Activated CD4-positive, alpha-beta memory T cell treated with anti-CD3 and anti-CD28 coated beads, Interleukin-2, amount 10 ng/mL, durations not matched to agents 7 days and 5 days (primary cell): ENCODE results near the gene CHST11. TPM values are rescaled to one million over a fixed set of nuclear protein-coding genes. Genes with fewer than 3 reads are reported as not detected.
A peak's percentile ranks its signal among the peaks of the same experiment; 100 is the strongest.
"Not testable (repeated sequence)": the region's sequence is repeated elsewhere in the genome, so short reads cannot be mapped to it uniquely, and the experiment has no call there.

Experiments
- CTCF ChIA-PET: fragments of 350-600 bp; sonication (Branson Sonifier 250); formaldehyde crosslinking; loops from one replicate; lab custom pipeline; 2021; ENCODE audit warnings: antibody characterized with exemption, inconsistent platforms; lab: Charles Lee
- POLR2A ChIA-PET: fragments of 350-600 bp; sonication (Branson Sonifier 250); formaldehyde crosslinking; loops from one replicate; lab custom pipeline; 2021; ENCODE audit warnings: antibody characterized with exemption; lab: Charles Lee
- DNase-seq: peaks from one replicate; pipeline ENCODE4 v3.0.0-alpha.2; 2020
- H3K27ac Mint-ChIP-seq: one replicate; pipeline ENCODE4 v1.8.0; 2021; ENCODE audit warnings: mild to moderate bottlenecking, mixed read lengths
- H3K27me3 Mint-ChIP-seq: one replicate; pipeline ENCODE4 v1.8.0; 2021; ENCODE audit warnings: mixed read lengths
- H3K36me3 Mint-ChIP-seq: one replicate; pipeline ENCODE4 v1.8.0; 2021; ENCODE audit warnings: low read depth, mixed read lengths
- H3K4me1 Mint-ChIP-seq: one replicate; pipeline ENCODE4 v1.8.0; 2021; ENCODE audit warnings: mixed read lengths
- H3K4me3 Mint-ChIP-seq: one replicate; pipeline ENCODE4 v1.8.0; 2021; ENCODE audit warnings: mild to moderate bottlenecking, mixed read lengths
- H3K9me3 Mint-ChIP-seq: one replicate; pipeline ENCODE4 v1.8.0; 2021; ENCODE audit warnings: mixed read lengths
- total RNA-seq, 2 experiments: library from RNA; stranded (reverse); gene quantifications; one replicate each; pipeline ENCODE4 v1.2.3, GENCODE V29; 2021

Gene CHST11
- total RNA-seq, 2 experiments from 2014 or later, result 124 to 125 TPM

GRCh38 chr12:104604070-104604994 is 147.6 kb downstream of the CHST11 start:
- ChIA-PET CTCF (interaction anchor here (0.9 to 1.9 kb wide), 4 partner anchors 84 to 222 kb away, joined by 3 to 11 read pairs (median 8); partner anchors contain the start of gene CHST11), POLR2A (interaction anchor here (0.7 to 3.1 kb wide), 10 partner anchors 9 to 146 kb away, joined by 3 to 15 read pairs (median 4); partner anchors contain the start of gene CHST11)
- Mint-ChIP-seq H3K36me3 (peaks cover 66% of the 10 kb centered on the region), H3K4me3 (peak overlapping the region; percentile 34), H3K9me3 (no peaks in the 10 kb centered on the region), H3K4me1 (peaks cover 69% of the 10 kb centered on the region), H3K27me3 (no peaks in the 10 kb centered on the region), H3K27ac (peak overlapping the region; percentile 95)
- peak; percentile 71 for DNase-seq

DNA sequence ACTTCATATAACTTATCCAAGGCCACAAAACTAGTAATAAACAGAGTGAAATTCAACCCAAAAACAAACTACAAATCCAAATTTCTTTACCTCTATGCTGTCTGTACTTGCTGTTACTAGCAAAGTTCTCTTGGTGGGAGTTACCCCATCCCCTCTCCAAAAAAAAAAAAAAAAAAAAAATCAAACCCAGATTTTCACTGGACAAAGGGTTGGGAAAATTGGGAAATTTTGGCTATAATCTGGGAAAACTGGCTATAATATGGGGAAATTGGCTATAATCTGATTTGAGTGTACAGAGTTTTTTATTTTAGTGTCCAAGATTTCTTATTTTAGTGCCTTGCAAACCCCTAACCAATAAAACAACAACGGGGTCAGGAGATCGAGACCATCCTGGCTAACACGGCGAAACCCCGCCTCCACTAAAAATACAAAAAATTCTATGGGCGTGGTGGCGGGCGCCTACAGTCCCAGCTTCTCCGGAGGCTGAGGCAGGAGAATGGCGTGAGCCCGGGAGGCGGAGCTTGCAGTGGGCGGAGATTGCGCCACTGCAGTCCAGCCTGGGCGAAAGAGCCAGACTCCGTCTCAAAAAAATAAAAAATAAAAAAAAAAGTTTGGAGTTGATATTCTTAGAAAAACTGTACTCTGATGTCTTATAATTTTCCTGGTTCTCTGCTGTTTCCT is 148.4 kb downstream of the CHST11 start:
- Mint-ChIP-seq H3K36me3 (peaks cover 66% of the 10 kb centered on the region), H3K4me3 (no peak overlapping the region), H3K27ac (peak overlapping the region; percentile 95), H3K4me1 (peaks cover 66% of the 10 kb centered on the region), H3K9me3 (no peaks in the 10 kb centered on the region), H3K27me3 (no peaks in the 10 kb centered on the region)
- DNase-seq, result no peak
- ChIA-PET POLR2A (interaction anchor here (0.7 to 3.1 kb wide), 8 partner anchors 10 to 147 kb away, joined by 3 to 15 read pairs (median 8); partner anchors contain the start of gene CHST11), CTCF (interaction anchor here (0.9 to 1.9 kb wide), 4 partner anchors 83 to 223 kb away, joined by 3 to 11 read pairs (median 8); partner anchors contain the start of gene CHST11)

- Mint-ChIP-seq H3K36me3 (peaks cover 62% of the 10 kb centered on the region), H3K4me3 (no peak overlapping the region), H3K27me3 (no peaks in the 10 kb centered on the region), H3K4me1 (peaks cover 61% of the 10 kb centered on the region), H3K27ac (peak overlapping the region; percentile 68), H3K9me3 (no peaks in the 10 kb centered on the region)
- CTCF ChIA-PET, result interaction anchor here (1.9 kb wide), 1 partner anchor 146 kb away, joined by 10 read pairs; no protein-coding TSS in a partner anchor
- POLR2A ChIA-PET, result interaction anchor here (3.1 kb wide), 1 partner anchor 145 kb away, joined by 11 read pairs; no protein-coding TSS in a partner anchor
- DNase-seq, result no peak
These were observed 148.9 kb downstream of the CHST11 start for GRCh38 chr12:104605685-104606084.

- Mint-ChIP-seq H3K4me3 (no peak overlapping the region), H3K9me3 (no peaks in the 10 kb centered on the region), H3K27ac (no peak overlapping the region), H3K4me1 (peaks cover 46% of the 10 kb centered on the region), H3K36me3 (peaks cover 49% of the 10 kb centered on the region), H3K27me3 (no peaks in the 10 kb centered on the region)
- DNase-seq, result no peak
- ChIA-PET CTCF (no interaction called here), POLR2A (no interaction called here)
These were observed 152.2 kb downstream of the CHST11 start for GRCh38 chr12:104608998-104609397.

GRCh38 chr12:104609445-104609844 is 152.7 kb downstream of the CHST11 start:
- no peak for DNase-seq
- no peaks in the 10 kb centered on the region for H3K27me3 Mint-ChIP-seq
- H3K36me3 Mint-ChIP-seq, result peaks cover 49% of the 10 kb centered on the region
- CTCF ChIA-PET, result interaction anchor here (1.2 to 1.3 kb wide), 2 partner anchors 34 to 228 kb away, joined by 3 to 4 read pairs; no protein-coding TSS in a partner anchor
- H3K9me3 Mint-ChIP-seq, result no peaks in the 10 kb centered on the region
- H3K4me3 Mint-ChIP-seq, result no peak overlapping the region
- H3K4me1 Mint-ChIP-seq, result peaks cover 42% of the 10 kb centered on the region
- H3K27ac Mint-ChIP-seq, result no peak overlapping the region
- POLR2A ChIA-PET, result interaction anchor here (1.1 kb wide), 1 partner anchor 29 kb away, joined by 3 read pairs; no protein-coding TSS in a partner anchor

- ChIA-PET CTCF (interaction anchor here (1.2 to 1.3 kb wide), 2 partner anchors 35 to 229 kb away, joined by 3 to 4 read pairs; no protein-coding TSS in a partner anchor), POLR2A (interaction anchor here (1.1 kb wide), 1 partner anchor 30 kb away, joined by 3 read pairs; no protein-coding TSS in a partner anchor)
- Mint-ChIP-seq H3K4me3 (no peak overlapping the region), H3K9me3 (no peaks in the 10 kb centered on the region), H3K27ac (no peak overlapping the region), H3K36me3 (peaks cover 56% of the 10 kb centered on the region), H3K27me3 (no peaks in the 10 kb centered on the region), H3K4me1 (peaks cover 33% of the 10 kb centered on the region)
- DNase-seq, result no peak
These were observed 153.9 kb downstream of the CHST11 start for GRCh38 chr12:104610513-104611235.

- no peaks in the 10 kb centered on the region for H3K9me3 Mint-ChIP-seq
- H3K4me3 Mint-ChIP-seq, result no peak overlapping the region
- no peak for DNase-seq
- H3K27ac Mint-ChIP-seq, result no peak overlapping the region
- CTCF ChIA-PET, result no interaction called here
- POLR2A ChIA-PET, result no interaction called here
- peaks cover 52% of the 10 kb centered on the region for H3K36me3 Mint-ChIP-seq
- peaks cover 28% of the 10 kb centered on the region for H3K4me1 Mint-ChIP-seq
- H3K27me3 Mint-ChIP-seq, result no peaks in the 10 kb centered on the region
These were observed 154.9 kb downstream of the CHST11 start for GRCh38 chr12:104611671-104612070.

DNA sequence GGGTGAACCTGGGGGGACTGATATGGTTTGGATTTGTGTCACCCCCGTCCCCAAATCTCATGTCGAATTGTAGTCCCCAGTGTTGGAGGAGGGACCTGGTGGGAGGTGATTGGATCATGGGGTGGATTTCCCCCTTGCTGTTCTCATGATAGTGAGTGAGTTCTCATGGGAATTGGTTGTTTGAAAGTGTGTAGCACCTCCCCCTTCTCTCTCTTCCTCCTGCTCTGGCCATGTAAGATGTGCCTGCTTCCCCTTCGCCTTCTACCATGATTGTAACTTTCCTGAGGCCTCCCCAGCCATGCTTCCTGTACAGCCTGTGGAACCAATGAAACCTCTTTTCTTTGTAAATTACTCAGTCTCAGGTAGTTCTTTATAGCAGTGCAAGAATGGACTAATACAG is 156.6 kb downstream of the CHST11 start:
- H3K27ac Mint-ChIP-seq, DNase-seq, POLR2A ChIA-PET, H3K9me3 Mint-ChIP-seq, CTCF ChIA-PET, H3K4me3 Mint-ChIP-seq, H3K27me3 Mint-ChIP-seq: not testable (repeated sequence)
- peaks cover 23% of the 10 kb centered on the region for H3K4me1 Mint-ChIP-seq
- peaks cover 48% of the 10 kb centered on the region for H3K36me3 Mint-ChIP-seq

DNA sequence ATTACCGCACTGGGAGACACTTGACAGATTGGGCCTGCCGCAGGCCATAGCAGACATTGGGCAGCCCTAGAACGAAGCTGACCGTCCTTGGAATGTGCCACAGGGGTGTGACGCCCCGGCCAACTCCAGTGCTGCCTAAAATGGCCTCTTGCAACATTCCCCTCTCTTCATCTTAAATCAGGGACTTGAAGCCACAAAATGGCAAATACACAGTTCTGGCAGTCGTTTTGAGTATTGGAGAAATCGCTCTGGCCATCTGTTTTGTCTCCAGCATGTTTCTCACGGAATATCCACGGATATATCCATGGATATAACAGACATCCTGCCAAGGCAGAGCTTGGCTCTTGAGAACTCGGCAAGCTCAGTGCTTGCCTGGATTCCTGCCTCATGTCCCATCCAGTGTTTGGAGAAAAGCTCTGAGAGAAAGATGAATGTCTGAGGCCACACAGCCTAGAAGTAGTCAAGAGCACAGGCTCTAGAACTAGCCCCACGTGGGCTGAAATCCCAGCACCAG is 158.4 kb downstream of the CHST11 start:
- Mint-ChIP-seq H3K9me3 (no peaks in the 10 kb centered on the region), H3K4me1 (peaks cover 23% of the 10 kb centered on the region), H3K36me3 (peaks cover 48% of the 10 kb centered on the region), H3K4me3 (no peak overlapping the region), H3K27me3 (no peaks in the 10 kb centered on the region), H3K27ac (no peak overlapping the region)
- DNase-seq, result no peak
- ChIA-PET POLR2A (no interaction called here), CTCF (no interaction called here)

GRCh38 chr12:104618691-104619090 is 161.9 kb downstream of the CHST11 start:
- ChIA-PET POLR2A (no interaction called here), CTCF (no interaction called here)
- Mint-ChIP-seq H3K36me3 (peaks cover 47% of the 10 kb centered on the region), H3K9me3 (no peaks in the 10 kb centered on the region), H3K4me1 (peaks cover 20% of the 10 kb centered on the region), H3K4me3 (no peak overlapping the region), H3K27me3 (no peaks in the 10 kb centered on the region), H3K27ac (no peak overlapping the region)
- no peak for DNase-seq

- Mint-ChIP-seq H3K4me1 (peaks cover 26% of the 10 kb centered on the region), H3K36me3 (peaks cover 52% of the 10 kb centered on the region), H3K9me3 (no peaks in the 10 kb centered on the region), H3K27ac (no peak overlapping the region), H3K27me3 (no peaks in the 10 kb centered on the region), H3K4me3 (no peak overlapping the region)
- no peak for DNase-seq
- POLR2A ChIA-PET, result no interaction called here
- CTCF ChIA-PET, result no interaction called here
These were observed 162.6 kb downstream of the CHST11 start for GRCh38 chr12:104619305-104619704.
